ENCODE measurements around the gene ARHGAP10.

DNA sequence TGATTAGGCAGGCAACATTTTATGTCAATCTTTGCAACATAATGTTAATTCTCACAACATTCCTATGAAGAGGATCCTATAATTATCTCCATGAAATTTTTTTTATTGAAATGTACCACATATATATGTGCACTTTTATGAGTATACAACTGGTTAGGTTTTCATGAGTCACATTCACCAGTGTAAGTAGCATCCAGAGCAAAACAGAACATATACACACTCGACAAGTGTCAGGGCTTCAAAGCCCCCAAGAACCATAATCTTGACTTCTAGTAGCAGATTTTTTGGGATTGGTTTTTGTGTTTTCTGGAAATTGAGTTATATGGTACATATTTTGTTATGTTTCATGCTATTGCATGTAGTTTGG, 62.4 kb downstream of the ARHGAP10 start:
- no peak for TF ChIP-seq EZH2 (IDR thresholded peaks at IDR 0.05; ENCODE audit: borderline replicate concordance, low read depth, low read length, severe bottlenecking)
- TF ChIP-seq, protein P1, sequence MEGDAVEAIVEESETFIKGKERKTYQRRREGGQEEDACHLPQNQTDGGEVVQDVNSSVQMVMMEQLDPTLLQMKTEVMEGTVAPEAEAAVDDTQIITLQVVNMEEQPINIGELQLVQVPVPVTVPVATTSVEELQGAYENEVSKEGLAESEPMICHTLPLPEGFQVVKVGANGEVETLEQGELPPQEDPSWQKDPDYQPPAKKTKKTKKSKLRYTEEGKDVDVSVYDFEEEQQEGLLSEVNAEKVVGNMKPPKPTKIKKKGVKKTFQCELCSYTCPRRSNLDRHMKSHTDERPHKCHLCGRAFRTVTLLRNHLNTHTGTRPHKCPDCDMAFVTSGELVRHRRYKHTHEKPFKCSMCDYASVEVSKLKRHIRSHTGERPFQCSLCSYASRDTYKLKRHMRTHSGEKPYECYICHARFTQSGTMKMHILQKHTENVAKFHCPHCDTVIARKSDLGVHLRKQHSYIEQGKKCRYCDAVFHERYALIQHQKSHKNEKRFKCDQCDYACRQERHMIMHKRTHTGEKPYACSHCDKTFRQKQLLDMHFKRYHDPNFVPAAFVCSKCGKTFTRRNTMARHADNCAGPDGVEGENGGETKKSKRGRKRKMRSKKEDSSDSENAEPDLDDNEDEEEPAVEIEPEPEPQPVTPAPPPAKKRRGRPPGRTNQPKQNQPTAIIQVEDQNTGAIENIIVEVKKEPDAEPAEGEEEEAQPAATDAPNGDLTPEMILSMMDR (IDR thresholded peaks at IDR 0.05; ENCODE audit: borderline replicate concordance, extremely low read depth, low read length, poor library complexity, severe bottlenecking): no peak

Measured in DND-41 (cell line).